GM10248 (cell line): ENCODE measurements around the gene PMPCA.

ENCODE experiments used
- CTCF ChIA-PET: fragments of 300-600 bp; sonication (Branson Sonifier 250); formaldehyde crosslinking; extraction: SDS; loops from one replicate; lab custom pipeline; 2021; ENCODE audit warnings: antibody characterized with exemption; lab: Yijun Ruan, JAX
- POLR2A ChIA-PET: fragments of 350-650 bp; sonication (Branson Sonifier 250); formaldehyde crosslinking; extraction: SDS; loops from one replicate; lab custom pipeline; 2020; ENCODE audit warnings: antibody characterized with exemption; lab: Yijun Ruan, JAX
- DNase-seq: peaks from one replicate; pipeline ENCODE4 v3.0.0; 2012; ENCODE audit errors: extremely low spot score
- TF ChIP-seq, protein P1 (sequence below): IDR thresholded peaks from 2 replicates; pipeline ENCODE4 v1.5.1; 2012; ENCODE audit warnings: mild to moderate bottlenecking, low read depth; ENCODE audit errors: extremely low read depth, missing control alignments, control extremely low read depth

The PMPCA gene

GRCh38 chr9:136451221-136451877 lies 40.9 kb downstream of the PMPCA start:
- ChIA-PET CTCF (interaction anchor here (0.8 kb wide), 1 partner anchor 12 kb away, joined by 3 read pairs; no protein-coding TSS in a partner anchor), POLR2A (no interaction called here)
- DNase-seq = no peak
- TF ChIP-seq, protein P1, sequence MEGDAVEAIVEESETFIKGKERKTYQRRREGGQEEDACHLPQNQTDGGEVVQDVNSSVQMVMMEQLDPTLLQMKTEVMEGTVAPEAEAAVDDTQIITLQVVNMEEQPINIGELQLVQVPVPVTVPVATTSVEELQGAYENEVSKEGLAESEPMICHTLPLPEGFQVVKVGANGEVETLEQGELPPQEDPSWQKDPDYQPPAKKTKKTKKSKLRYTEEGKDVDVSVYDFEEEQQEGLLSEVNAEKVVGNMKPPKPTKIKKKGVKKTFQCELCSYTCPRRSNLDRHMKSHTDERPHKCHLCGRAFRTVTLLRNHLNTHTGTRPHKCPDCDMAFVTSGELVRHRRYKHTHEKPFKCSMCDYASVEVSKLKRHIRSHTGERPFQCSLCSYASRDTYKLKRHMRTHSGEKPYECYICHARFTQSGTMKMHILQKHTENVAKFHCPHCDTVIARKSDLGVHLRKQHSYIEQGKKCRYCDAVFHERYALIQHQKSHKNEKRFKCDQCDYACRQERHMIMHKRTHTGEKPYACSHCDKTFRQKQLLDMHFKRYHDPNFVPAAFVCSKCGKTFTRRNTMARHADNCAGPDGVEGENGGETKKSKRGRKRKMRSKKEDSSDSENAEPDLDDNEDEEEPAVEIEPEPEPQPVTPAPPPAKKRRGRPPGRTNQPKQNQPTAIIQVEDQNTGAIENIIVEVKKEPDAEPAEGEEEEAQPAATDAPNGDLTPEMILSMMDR = no peak

DNA sequence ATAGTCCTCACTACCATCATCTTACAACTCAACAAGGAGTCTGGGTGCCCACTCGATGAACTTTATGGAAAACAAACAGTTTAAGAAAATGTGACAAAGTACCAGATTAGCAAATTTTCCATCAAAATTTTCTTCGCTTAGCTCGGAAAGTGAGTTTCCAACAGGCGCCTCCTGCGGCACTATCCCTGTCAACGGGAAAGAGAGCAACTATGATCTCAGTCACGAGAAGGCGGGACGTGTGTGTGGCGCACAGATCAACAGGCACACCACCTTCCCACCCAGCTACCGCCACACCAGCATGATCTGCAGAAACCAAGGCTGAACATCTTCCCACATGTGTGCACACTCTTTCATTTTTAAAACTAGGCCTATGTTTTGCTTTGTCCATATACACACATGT lies 42.9 kb downstream of the PMPCA start:
- POLR2A ChIA-PET = no interaction called here
- CTCF ChIA-PET = interaction anchor here (1.3 kb wide), 1 partner anchor 90 kb away, joined by 4 read pairs; the partner anchor contains the start of gene DNLZ
- TF ChIP-seq, protein P1 = no peak

GRCh38 chr9:136454026-136454796 lies 43.8 kb downstream of the PMPCA start:
- TF ChIP-seq, protein P1 = no peak
- ChIA-PET POLR2A (no interaction called here), CTCF (interaction anchor here (0.7 to 1.6 kb wide), 4 partner anchors 11 to 91 kb away, joined by 3 to 4 read pairs (median 4); partner anchors contain the start of gene DNLZ)
- DNase-seq = no peak

More for the DNA sequence above, 42.9 kb downstream of the PMPCA start:
- no peak for DNase-seq

GRCh38 chr9:136455043-136456002 lies 44.9 kb downstream of the PMPCA start:
- ChIA-PET CTCF (interaction anchor here (1.6 kb wide), 1 partner anchor 13 kb away, joined by 4 read pairs; no protein-coding TSS in a partner anchor), POLR2A (no interaction called here)
- no peak for DNase-seq

GRCh38 chr9:136456258-136456657 lies 45.8 kb downstream of the PMPCA start:
- ChIA-PET POLR2A (no interaction called here), CTCF (interaction anchor here (1.0 kb wide), 1 partner anchor 14 kb away, joined by 3 read pairs; no protein-coding TSS in a partner anchor)
- no peak for DNase-seq
- TF ChIP-seq, protein P1 = no peak

More at GRCh38 chr9:136455043-136456002, 44.9 kb downstream of the PMPCA start:
- TF ChIP-seq, protein P1 = no peak
